MM.1S (cell line): Measurements from ENCODE around the gene IQCM.

Experiments
- DNase-seq: peaks from one replicate; pipeline ENCODE4 v3.0.0-alpha.2; 2015
- H2AFZ ChIP-seq: fragments of 300-600 bp; sonication (generic); 2 replicates; pipeline ENCODE4 v1.6.0; 2016; ENCODE audit warnings: antibody characterized with exemption, low read length
- H3F3A ChIP-seq: fragments of 300-600 bp; sonication (generic); 2 replicates; pipeline ENCODE4 v1.6.1; 2016; ENCODE audit warnings: mild to moderate bottlenecking, antibody characterized with exemption, low read length, moderate library complexity, mixed read lengths; ENCODE audit not compliant: insufficient read depth
- H3K27ac ChIP-seq: fragments of 300-600 bp; sonication (generic); 2 replicates; pipeline ENCODE4 v1.5.1; 2016; ENCODE audit warnings: mild to moderate bottlenecking, low read length
- H3K27me3 ChIP-seq: fragments of 300-600 bp; sonication (generic); replicated peaks from 2 replicates; pipeline ENCODE4 v1.6.0; 2016; ENCODE audit warnings: low read length; ENCODE audit not compliant: insufficient read depth
- H3K36me3 ChIP-seq: fragments of 300-600 bp; sonication (generic); replicated peaks from 2 replicates; pipeline ENCODE4 v1.6.1; 2016; ENCODE audit warnings: mild to moderate bottlenecking, low read length, mixed read lengths; ENCODE audit not compliant: insufficient read depth
- H3K4me1 ChIP-seq: fragments of 300-600 bp; sonication (generic); 2 replicates; pipeline ENCODE4 v1.6.1; 2016; ENCODE audit warnings: low read length, mixed read lengths
- H3K4me2 ChIP-seq: fragments of 300-600 bp; sonication (generic); 2 replicates; pipeline ENCODE4 v1.6.0; 2016; ENCODE audit warnings: low read depth, low read length
- H3K4me3 ChIP-seq: fragments of 300-600 bp; sonication (generic); 2 replicates; pipeline ENCODE4 v1.5.1; 2016; ENCODE audit warnings: low read length, mixed read lengths
- H3K79me2 ChIP-seq: fragments of 300-600 bp; sonication (generic); 2 replicates; pipeline ENCODE4 v1.6.1; 2016; ENCODE audit warnings: mixed run types, low read length, mixed read lengths
- H3K9ac ChIP-seq: fragments of 300-600 bp; sonication (generic); 2 replicates; pipeline ENCODE4 v1.6.1; 2016; ENCODE audit warnings: low read length, mixed read lengths
- H3K9me2 ChIP-seq: fragments of 300-600 bp; sonication (generic); replicated peaks from 2 replicates; pipeline ENCODE4 v1.6.1; 2016; ENCODE audit warnings: mild to moderate bottlenecking, low read length, mixed read lengths; ENCODE audit not compliant: insufficient read depth
- H3K9me3 ChIP-seq: fragments of 300-600 bp; sonication (generic); replicated peaks from 2 replicates; pipeline ENCODE4 v1.6.1; 2016; ENCODE audit warnings: mild to moderate bottlenecking, low read length, mixed read lengths; ENCODE audit not compliant: insufficient read depth
- H4K20me1 ChIP-seq: fragments of 300-600 bp; sonication (generic); 2 replicates; pipeline ENCODE4 v1.6.1; 2016; ENCODE audit warnings: mild to moderate bottlenecking, low read length, moderate library complexity, mixed read lengths; ENCODE audit not compliant: insufficient read depth
- CTCF ChIP-seq: fragments of 300-600 bp; sonication (generic); IDR thresholded peaks from 2 replicates; pipeline ENCODE4 v1.5.1; 2016; ENCODE audit warnings: antibody characterized with exemption, low read length, mixed read lengths
- EZH2 ChIP-seq: fragments of 300-600 bp; sonication (generic); optimal IDR thresholded peaks from 2 replicates; pipeline ENCODE3; 2017; ENCODE audit warnings: low read depth, mild to moderate bottlenecking, antibody characterized with exemption, low read length, mixed read lengths
- EZH2phosphoT487 ChIP-seq: fragments of 300-600 bp; sonication (generic); IDR thresholded peaks from 2 replicates; pipeline ENCODE4 v1.6.1; 2018; ENCODE audit warnings: antibody characterized with exemption, low read length

The IQCM gene

DNA sequence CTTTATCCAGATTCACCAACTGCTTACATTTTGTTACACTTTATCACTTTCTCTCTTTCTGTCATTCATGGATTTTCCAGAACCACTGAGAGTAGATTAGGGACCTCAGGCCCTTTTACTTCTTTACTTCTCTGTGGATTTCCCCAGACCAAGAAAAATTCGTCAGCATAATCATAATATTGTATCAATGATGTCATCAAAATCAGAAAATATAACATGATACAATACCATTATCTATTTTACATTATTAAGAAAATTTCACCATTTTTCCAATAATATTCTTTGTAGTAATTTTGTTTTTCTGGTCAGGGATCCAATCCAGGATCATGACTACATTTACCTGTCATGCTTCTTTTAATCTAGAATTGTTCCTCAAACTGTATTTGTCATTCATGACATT, 494.2 kb downstream of the IQCM start:
- DNase-seq = no peak
- Histone ChIP-seq H3K27me3 (no peaks in the 10 kb centered on the region), H3K27ac (no peak overlapping the region), H4K20me1 (no peaks in the 10 kb centered on the region), H3K79me2 (no peaks in the 10 kb centered on the region), H3K9me3 (no peaks in the 10 kb centered on the region), H3K4me2 (no peak overlapping the region), H3K4me1 (no peaks in the 10 kb centered on the region), H3K9me2 (no peaks in the 10 kb centered on the region), H3K9ac (no peak overlapping the region), H3K4me3 (no peak overlapping the region), H3F3A (no peaks in the 10 kb centered on the region), H3K36me3 (no peaks in the 10 kb centered on the region), H2AFZ (no peak overlapping the region)
- TF ChIP-seq EZH2 (no peak), CTCF (no peak), EZH2phosphoT487 (no peak)

- Histone ChIP-seq H2AFZ (no peak overlapping the region), H3K9ac (no peak overlapping the region), H3K9me2 (no peaks in the 10 kb centered on the region), H3K36me3 (no peaks in the 10 kb centered on the region), H3K4me2 (no peak overlapping the region), H3F3A (no peaks in the 10 kb centered on the region), H3K27ac (no peak overlapping the region), H4K20me1 (no peaks in the 10 kb centered on the region), H3K4me3 (no peak overlapping the region), H3K9me3 (no peaks in the 10 kb centered on the region), H3K4me1 (no peaks in the 10 kb centered on the region), H3K79me2 (no peaks in the 10 kb centered on the region), H3K27me3 (no peaks in the 10 kb centered on the region)
- TF ChIP-seq EZH2phosphoT487 (no peak), CTCF (no peak), EZH2 (no peak)
- no peak for DNase-seq
Measured at GRCh38 chr4:149311076-149311475, 504.6 kb downstream of the IQCM start.

GRCh38 chr4:149306537-149306936, 509.1 kb downstream of the IQCM start:
- Histone ChIP-seq H3K9ac (no peak overlapping the region), H3K4me1 (no peaks in the 10 kb centered on the region), H3K27me3 (no peaks in the 10 kb centered on the region), H3K36me3 (no peaks in the 10 kb centered on the region), H3K79me2 (no peaks in the 10 kb centered on the region), H3K4me3 (no peak overlapping the region), H3K9me2 (no peaks in the 10 kb centered on the region), H2AFZ (no peak overlapping the region), H3F3A (no peaks in the 10 kb centered on the region), H3K9me3 (no peaks in the 10 kb centered on the region), H4K20me1 (no peaks in the 10 kb centered on the region), H3K27ac (no peak overlapping the region), H3K4me2 (no peak overlapping the region)
- TF ChIP-seq CTCF (no peak), EZH2 (no peak), EZH2phosphoT487 (no peak)
- DNase-seq = no peak
